Measurements from ENCODE around the gene NALCN. TPM values are rescaled to one million over a fixed set of nuclear protein-coding genes. Genes with fewer than 3 reads are reported as not detected.

NALCN gene
- total RNA-seq, 2 donors from 2014 or later, result 26.9 to 28.6 TPM

DNA sequence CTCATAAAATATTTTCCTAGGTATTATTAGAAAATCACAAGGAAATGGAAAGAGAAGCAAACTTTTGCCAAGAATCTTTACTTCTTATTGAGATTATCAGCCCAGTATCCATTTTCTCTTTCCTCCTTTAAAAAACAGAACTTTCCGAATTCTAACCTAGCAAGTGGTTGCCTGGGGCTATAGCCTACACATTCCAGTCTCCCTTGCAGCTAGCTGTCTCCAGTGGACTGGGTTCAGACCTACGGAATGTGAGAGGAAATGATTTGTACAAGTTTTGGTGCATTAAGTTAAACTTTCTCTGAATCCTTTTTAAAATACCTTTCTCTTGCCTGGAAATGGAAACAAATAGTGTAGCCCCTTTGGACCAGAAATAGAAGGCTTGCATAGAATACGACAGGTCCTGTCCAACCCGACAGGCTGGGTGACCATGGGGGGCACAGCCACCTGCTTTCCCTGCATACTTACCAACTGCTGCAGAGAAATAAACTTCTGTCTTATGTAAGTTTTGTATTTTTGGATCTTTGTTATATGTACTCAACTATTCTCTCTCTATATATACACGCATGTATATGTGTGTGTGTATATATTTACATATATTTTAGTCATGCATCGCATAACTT, 185.9 kb downstream of the NALCN start:
- no peaks in the 10 kb centered on the region for H3K4me1 ChIP-seq (ENCODE audit: control insufficient read depth in 1 of 2, low read depth in 2 of 2)
- DNase-seq (ENCODE audit: low spot score) (no peak), ATAC-seq (ENCODE audit: insufficient number of reproducible peaks, low FRiP score, low read depth) (no peak)
- H3K9me3 ChIP-seq, result no peaks in the 10 kb centered on the region
- no peaks in the 10 kb centered on the region for H3K27me3 ChIP-seq (replicated peaks; ENCODE audit: insufficient read depth)
- H3K4me3 ChIP-seq, result no peak overlapping the region
- H3K36me3 ChIP-seq, result no peaks in the 10 kb centered on the region
- H3K27ac ChIP-seq, result no peak overlapping the region
- TF ChIP-seq, protein P1, sequence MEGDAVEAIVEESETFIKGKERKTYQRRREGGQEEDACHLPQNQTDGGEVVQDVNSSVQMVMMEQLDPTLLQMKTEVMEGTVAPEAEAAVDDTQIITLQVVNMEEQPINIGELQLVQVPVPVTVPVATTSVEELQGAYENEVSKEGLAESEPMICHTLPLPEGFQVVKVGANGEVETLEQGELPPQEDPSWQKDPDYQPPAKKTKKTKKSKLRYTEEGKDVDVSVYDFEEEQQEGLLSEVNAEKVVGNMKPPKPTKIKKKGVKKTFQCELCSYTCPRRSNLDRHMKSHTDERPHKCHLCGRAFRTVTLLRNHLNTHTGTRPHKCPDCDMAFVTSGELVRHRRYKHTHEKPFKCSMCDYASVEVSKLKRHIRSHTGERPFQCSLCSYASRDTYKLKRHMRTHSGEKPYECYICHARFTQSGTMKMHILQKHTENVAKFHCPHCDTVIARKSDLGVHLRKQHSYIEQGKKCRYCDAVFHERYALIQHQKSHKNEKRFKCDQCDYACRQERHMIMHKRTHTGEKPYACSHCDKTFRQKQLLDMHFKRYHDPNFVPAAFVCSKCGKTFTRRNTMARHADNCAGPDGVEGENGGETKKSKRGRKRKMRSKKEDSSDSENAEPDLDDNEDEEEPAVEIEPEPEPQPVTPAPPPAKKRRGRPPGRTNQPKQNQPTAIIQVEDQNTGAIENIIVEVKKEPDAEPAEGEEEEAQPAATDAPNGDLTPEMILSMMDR (IDR thresholded peaks at IDR 0.05), result no peak

DNA sequence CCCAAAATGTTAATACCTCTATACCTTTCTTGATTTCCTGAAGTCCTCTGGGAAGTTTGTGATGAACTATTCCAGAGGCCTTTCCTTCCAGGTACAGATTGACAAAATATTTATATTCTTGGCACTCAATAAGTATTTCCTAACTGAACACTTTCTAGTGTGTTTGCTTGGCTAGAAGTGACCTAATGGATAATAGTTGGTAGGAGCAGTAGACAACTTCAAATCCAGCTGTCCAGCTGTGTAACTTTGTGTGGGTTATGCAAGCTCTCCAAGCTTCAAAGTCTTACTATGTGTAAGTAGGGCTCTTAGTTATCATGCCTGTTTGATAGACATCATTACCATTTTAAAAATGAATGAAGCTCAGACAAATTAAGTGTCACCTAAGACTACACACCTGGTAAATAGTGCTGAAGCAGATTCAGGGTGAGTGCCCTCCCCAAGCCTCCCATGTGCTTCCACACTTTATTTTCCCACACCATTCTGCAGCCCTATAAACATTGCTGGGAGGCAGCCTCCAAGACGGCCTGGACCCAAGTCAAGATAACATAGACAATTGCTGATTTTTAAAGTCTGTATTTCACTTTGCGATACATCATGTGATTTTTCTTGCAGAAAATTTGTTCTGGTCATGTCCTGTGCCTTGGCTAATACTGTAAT, 196.6 kb downstream of the NALCN start:
- DNase-seq (ENCODE audit: low spot score) (no peak), ATAC-seq (ENCODE audit: insufficient number of reproducible peaks, low FRiP score, low read depth) (no peak)
- no peaks in the 10 kb centered on the region for H3K9me3 ChIP-seq
- H3K27ac ChIP-seq, result no peak overlapping the region
- no peaks in the 10 kb centered on the region for H3K27me3 ChIP-seq (replicated peaks; ENCODE audit: insufficient read depth)
- no peaks in the 10 kb centered on the region for H3K4me1 ChIP-seq (ENCODE audit: control insufficient read depth in 1 of 2, low read depth in 2 of 2)
- TF ChIP-seq, protein P1 (IDR thresholded peaks at IDR 0.05), result no peak
- no peaks in the 10 kb centered on the region for H3K36me3 ChIP-seq
- H3K4me3 ChIP-seq, result no peak overlapping the region

DNA sequence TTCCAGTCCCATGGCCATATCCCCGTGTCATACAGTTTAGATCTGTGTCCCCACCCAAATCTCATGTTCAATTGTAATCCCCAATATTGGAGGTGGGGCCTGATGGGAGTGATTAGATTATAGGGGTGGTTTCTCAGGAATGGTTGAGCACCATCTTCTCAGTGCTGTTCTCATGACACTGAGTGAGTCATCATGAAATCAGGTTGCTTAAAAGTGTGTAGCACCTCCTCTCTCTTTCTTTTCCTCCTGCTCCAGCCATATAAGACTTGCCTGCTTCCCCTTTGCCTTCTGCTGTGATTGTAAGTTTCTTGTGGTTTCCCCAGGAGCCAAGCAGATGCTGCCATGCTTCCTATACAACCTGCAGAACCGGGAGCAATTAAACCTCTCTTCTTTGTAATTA, 197.8 kb downstream of the NALCN start:
- Histone ChIP-seq H3K9me3 (no peaks in the 10 kb centered on the region), H3K27ac (no peak overlapping the region), H3K4me1 (ENCODE audit: control insufficient read depth in 1 of 2, low read depth in 2 of 2) (no peaks in the 10 kb centered on the region), H3K4me3 (no peak overlapping the region), H3K27me3 (replicated peaks; ENCODE audit: insufficient read depth) (no peaks in the 10 kb centered on the region), H3K36me3 (no peaks in the 10 kb centered on the region)
- TF ChIP-seq, protein P1 (IDR thresholded peaks at IDR 0.05), result no peak
- DNase-seq (ENCODE audit: low spot score) (no peak), ATAC-seq (ENCODE audit: insufficient number of reproducible peaks, low FRiP score, low read depth) (no peak)

DNA sequence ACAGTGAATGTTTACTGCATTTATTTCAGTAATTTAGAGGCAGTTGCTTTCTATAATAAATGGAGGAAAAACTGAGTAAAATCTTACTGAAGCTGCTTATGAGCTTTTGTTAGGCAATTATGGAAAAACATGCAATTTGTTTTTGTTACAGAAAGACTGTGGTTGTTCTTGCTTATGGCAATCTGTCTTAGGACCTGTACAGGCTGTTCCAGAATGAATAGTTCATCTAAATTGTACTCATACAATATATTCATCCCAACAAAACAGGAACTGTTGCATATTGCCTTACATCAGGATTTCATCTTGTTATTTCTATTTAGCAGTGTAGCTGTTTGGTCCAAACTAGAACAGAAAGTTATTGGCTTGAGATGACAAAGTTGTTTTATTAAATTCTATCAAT, 199.2 kb downstream of the NALCN start:
- no peaks in the 10 kb centered on the region for H3K27me3 ChIP-seq (replicated peaks; ENCODE audit: insufficient read depth)
- H3K36me3 ChIP-seq, result no peaks in the 10 kb centered on the region
- H3K9me3 ChIP-seq, result no peaks in the 10 kb centered on the region
- no peak overlapping the region for H3K27ac ChIP-seq
- TF ChIP-seq, protein P1 (IDR thresholded peaks at IDR 0.05), result no peak
- DNase-seq (ENCODE audit: low spot score), result no peak
- H3K4me1 ChIP-seq (ENCODE audit: control insufficient read depth in 1 of 2, low read depth in 2 of 2), result no peaks in the 10 kb centered on the region
- H3K4me3 ChIP-seq, result no peak overlapping the region
- no peak for ATAC-seq (ENCODE audit: insufficient number of reproducible peaks, low FRiP score, low read depth)

DNA sequence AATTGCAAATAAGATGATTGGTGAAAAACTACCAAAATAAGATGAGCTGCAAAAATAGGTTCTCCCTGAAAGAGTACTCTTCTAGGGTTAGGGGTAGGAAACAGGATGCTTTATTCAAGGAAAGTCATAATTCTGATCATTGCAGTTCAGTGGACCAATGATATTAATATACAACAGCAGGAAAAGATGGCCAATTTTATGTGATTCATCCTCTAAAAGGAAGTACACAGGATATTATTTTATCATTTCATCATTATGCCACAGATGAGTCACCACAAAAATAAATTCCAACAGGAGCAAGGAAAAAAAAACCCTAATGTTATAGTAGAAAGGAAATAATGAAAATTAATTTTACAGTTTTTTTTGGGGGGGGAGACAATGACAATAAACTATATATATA, 205.0 kb downstream of the NALCN start:
- ATAC-seq (ENCODE audit: insufficient number of reproducible peaks, low FRiP score, low read depth), result no peak
- TF ChIP-seq, protein P1 (IDR thresholded peaks at IDR 0.05), result no peak
- no peak overlapping the region for H3K4me3 ChIP-seq
- H3K36me3 ChIP-seq, result no peaks in the 10 kb centered on the region
- H3K9me3 ChIP-seq, result no peaks in the 10 kb centered on the region
- DNase-seq (ENCODE audit: low spot score), result no peak
- H3K27me3 ChIP-seq (replicated peaks; ENCODE audit: insufficient read depth), result no peaks in the 10 kb centered on the region
- peaks cover 17 to 19% of the 10 kb centered on the region in 2 donors for H3K4me1 ChIP-seq (ENCODE audit: control insufficient read depth in 1 of 2, low read depth in 2 of 2)
- no peak overlapping the region for H3K27ac ChIP-seq
